Choroid plexus epithelial cell (primary cell): ENCODE measurements around the gene EFNA4.

Experiments
- DNase-seq: peaks from one replicate; pipeline ENCODE4 v3.0.0-alpha.2; 2010; ENCODE audit warnings: low read depth
- H3K4me3 ChIP-seq: 2 replicates; pipeline ENCODE4 v1.5.1; 2011; ENCODE audit warnings: low read depth, mild to moderate bottlenecking, control low read depth, low read length, moderate library complexity
- TF ChIP-seq, protein P1 (sequence below): conservative IDR thresholded peaks from 2 replicates; pipeline ENCODE4 v1.5.1; 2011; ENCODE audit warnings: low read depth, mild to moderate bottlenecking, control low read depth, inconsistent platforms, low read length, moderate library complexity

Gene EFNA4

DNA sequence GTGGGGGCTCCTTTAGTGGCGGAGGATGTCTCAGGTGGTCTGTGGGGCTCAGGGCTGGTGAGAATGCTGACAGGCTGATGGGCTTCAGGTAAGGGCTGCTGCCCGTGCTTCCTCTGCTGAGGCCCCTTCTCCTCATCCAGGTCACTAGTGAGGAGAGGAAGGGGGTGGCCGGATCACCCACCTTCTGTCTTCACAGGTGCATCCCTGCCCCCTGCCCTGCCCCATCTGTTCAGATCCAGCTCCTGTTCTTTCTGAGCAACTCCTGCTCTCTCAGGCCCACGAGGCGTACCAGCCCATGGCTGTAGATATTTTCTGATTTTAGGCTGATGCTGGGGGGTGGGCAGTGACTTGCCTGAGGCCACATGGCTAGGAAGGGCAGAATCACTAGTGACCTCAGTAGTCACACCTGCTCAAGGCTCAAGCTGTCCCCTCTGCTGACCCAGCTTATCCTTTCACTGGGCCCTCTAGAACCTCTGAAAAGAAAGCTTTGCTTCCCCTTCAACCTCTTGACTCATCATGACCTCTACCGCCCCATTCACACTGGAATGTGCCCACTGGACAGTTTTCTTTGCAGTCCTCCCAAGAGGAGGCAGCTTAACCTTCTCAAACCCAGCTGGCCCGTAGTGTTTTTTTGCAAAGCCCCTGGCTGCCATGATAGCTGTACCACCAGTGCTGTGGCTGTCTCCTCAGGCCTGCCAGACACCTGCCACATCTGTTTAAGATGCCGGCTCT, 44.8 kb upstream of the EFNA4 start:
- DNase-seq: no peak
- TF ChIP-seq, protein P1, sequence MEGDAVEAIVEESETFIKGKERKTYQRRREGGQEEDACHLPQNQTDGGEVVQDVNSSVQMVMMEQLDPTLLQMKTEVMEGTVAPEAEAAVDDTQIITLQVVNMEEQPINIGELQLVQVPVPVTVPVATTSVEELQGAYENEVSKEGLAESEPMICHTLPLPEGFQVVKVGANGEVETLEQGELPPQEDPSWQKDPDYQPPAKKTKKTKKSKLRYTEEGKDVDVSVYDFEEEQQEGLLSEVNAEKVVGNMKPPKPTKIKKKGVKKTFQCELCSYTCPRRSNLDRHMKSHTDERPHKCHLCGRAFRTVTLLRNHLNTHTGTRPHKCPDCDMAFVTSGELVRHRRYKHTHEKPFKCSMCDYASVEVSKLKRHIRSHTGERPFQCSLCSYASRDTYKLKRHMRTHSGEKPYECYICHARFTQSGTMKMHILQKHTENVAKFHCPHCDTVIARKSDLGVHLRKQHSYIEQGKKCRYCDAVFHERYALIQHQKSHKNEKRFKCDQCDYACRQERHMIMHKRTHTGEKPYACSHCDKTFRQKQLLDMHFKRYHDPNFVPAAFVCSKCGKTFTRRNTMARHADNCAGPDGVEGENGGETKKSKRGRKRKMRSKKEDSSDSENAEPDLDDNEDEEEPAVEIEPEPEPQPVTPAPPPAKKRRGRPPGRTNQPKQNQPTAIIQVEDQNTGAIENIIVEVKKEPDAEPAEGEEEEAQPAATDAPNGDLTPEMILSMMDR: no peak
- H3K4me3 ChIP-seq: no peak overlapping the region

DNA sequence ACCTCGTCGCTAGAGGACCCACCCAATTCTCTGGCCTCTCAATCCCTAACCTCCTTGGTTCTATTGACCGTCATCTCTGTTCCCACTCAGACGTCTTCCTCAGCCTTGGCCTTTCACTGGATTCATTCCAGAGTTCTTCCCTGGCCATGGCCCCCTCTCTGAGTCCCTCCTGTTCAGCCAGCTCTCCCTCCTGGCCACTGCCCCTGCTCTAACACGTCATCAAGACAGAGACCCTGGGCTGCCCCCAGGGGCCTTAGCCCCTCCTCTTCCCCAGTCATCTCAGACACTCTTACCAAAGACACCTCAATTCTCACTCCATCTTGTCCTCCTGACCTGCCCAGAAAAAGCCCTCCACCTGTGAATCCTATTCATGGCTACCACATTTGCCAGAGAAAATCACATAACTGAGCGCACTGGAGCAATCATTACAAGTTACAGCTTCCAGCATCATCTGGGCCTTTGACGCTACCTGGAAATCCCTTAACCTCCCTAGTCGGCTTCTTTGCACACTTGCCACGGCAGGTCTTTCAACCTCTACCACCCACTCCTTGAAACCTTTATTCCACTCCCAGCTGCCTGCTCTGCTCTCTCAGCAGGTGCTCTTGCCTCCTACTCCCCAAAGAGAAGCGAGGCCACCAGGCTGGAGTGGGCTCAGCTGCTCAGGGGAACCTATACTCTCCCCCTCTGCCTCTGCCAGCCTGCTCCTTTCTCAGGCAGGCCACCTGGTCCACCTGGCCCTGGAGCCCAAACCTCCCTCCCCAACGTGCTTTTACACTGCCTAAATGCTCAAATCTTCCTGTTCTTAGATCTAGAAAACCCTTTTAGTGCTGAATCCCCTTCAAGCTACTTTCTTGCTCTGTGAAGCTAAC, 43.9 kb upstream of the EFNA4 start:
- no peak for DNase-seq
- no peak overlapping the region for H3K4me3 ChIP-seq
- TF ChIP-seq, protein P1: no peak

GRCh38 chr1:155022136-155022926, 41.2 kb upstream of the EFNA4 start:
- TF ChIP-seq, protein P1: no peak
- H3K4me3 ChIP-seq: no peak overlapping the region
- DNase-seq: no peak

- no peak overlapping the region for H3K4me3 ChIP-seq
- TF ChIP-seq, protein P1: no peak
These were observed 40.7 kb upstream of the EFNA4 start for GRCh38 chr1:155022927-155023236.

DNA sequence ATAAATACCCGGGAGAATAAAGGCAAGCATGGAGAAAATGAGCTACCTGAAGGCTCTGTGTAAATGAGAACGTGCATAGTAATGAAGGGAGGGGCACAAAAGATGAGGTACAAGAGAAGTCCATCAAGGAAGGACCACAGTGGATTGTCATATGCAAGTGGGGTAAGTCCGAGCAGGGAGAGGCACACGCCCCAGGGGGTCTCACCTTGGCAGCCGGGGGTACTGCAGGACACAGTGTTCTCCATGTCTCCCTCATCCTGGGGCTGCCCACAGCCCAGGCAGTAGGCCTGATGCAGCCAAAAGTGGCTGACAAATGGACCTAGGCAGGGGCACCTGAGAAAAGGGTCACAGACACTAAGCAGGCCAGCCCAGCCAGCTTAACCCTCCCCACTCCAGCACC, 39.9 kb upstream of the EFNA4 start:
- no peak for DNase-seq
- no peak overlapping the region for H3K4me3 ChIP-seq
- TF ChIP-seq, protein P1: no peak

More at GRCh38 chr1:155022927-155023236, 40.7 kb upstream of the EFNA4 start:
- DNase-seq: peak; percentile 18

- no peak for DNase-seq
- H3K4me3 ChIP-seq: no peak overlapping the region
- TF ChIP-seq, protein P1: no peak
These were observed 39.2 kb upstream of the EFNA4 start for GRCh38 chr1:155024315-155024714.
